ENCODE results near the gene HES6.

DNA sequence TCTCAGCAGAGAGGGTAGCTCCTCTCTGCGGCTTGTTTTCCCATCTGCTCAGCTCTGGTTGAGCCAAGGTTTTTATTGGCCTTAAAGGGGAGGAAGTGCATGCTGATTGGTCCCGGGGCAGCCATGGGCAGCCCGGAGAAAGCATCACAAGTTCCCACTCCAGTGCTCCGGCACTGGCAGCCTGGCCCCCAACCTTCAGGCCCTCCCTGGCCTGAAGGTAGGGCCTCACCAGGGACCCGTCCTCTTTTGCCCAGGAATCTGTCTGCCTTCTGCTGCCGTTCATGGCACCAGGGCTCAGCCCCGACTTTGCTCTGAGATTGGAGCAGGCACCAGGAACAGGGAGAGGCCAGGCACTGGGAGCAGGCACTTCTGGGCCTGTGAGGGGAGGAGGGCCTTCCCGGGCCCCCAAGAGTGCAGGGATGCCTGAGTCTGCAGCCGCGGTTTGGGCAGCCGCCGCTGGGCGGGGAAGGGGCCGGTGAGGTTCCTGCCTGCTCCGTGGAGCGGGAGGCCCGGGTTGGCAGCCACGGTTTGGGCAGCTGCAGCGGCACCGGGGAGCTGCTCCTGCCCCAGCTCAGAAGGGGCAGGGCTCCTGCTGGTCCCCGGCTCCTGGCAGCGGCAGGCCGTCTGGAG, 18.8 kb downstream of the HES6 start:
- TF ChIP-seq CEBPB (IDR thresholded peaks at IDR 0.05; ENCODE audit: low read depth, low read length) (no peak), POLR2AphosphoS5 (IDR thresholded peaks at IDR 0.05; ENCODE audit: low read depth, low read length) (no peak), FOSL1 (IDR thresholded peaks at IDR 0.05; ENCODE audit: insufficient read depth, low read depth, low read length) (no peak), KDM5A (IDR thresholded peaks at IDR 0.05; ENCODE audit: low read length) (no peak), TEAD4 (IDR thresholded peaks at IDR 0.05; ENCODE audit: low read depth, low read length) (no peak), NRF1 (IDR thresholded peaks at IDR 0.05; ENCODE audit: low read depth, low read length) (no peak), YY1 (IDR thresholded peaks at IDR 0.05; ENCODE audit: low read depth, low read length) (no peak), TAF1 (IDR thresholded peaks at IDR 0.05; ENCODE audit: low read depth, low read length) (no peak), TCF12 (IDR thresholded peaks at IDR 0.05; ENCODE audit: low read depth, low read length) (no peak)
- TF ChIP-seq, protein P1, sequence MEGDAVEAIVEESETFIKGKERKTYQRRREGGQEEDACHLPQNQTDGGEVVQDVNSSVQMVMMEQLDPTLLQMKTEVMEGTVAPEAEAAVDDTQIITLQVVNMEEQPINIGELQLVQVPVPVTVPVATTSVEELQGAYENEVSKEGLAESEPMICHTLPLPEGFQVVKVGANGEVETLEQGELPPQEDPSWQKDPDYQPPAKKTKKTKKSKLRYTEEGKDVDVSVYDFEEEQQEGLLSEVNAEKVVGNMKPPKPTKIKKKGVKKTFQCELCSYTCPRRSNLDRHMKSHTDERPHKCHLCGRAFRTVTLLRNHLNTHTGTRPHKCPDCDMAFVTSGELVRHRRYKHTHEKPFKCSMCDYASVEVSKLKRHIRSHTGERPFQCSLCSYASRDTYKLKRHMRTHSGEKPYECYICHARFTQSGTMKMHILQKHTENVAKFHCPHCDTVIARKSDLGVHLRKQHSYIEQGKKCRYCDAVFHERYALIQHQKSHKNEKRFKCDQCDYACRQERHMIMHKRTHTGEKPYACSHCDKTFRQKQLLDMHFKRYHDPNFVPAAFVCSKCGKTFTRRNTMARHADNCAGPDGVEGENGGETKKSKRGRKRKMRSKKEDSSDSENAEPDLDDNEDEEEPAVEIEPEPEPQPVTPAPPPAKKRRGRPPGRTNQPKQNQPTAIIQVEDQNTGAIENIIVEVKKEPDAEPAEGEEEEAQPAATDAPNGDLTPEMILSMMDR (IDR thresholded peaks at IDR 0.05; ENCODE audit: control extremely low read depth in 1 of 3, insufficient read depth in 1 of 3, low read depth in 1 of 3, low read length in 3 of 3), result no peak
- TF ChIP-seq, protein P2, sequence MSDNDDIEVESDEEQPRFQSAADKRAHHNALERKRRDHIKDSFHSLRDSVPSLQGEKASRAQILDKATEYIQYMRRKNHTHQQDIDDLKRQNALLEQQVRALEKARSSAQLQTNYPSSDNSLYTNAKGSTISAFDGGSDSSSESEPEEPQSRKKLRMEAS (IDR thresholded peaks at IDR 0.05), result no peak
